HCT116 (cell line): ENCODE results near the gene OPHN1.

Source experiments
- CTCF ChIP-seq, 3 experiments: fragments of 200-600 bp in 1 of 3; sonication (generic) in 1 of 3; IDR thresholded peaks in 2 of 3; conservative IDR thresholded peaks in 1 of 3; 2 replicates each; pipeline ENCODE4 v1.5.1; 2012 to 2017; ENCODE audit warnings: low read depth in 2 of 3, low read length in 2 of 3, antibody characterized with exemption in 1 of 3, borderline replicate concordance in 1 of 3, control low read depth in 1 of 3, mild to moderate bottlenecking in 1 of 3, mixed read lengths in 1 of 3, mixed run types in 1 of 3, moderate library complexity in 1 of 3; ENCODE audit not compliant: insufficient read depth in 1 of 3
- EZH2 ChIP-seq: fragments of 200-600 bp; sonication (generic); IDR thresholded peaks from 2 replicates; pipeline ENCODE4 v1.6.1; 2017; ENCODE audit warnings: antibody characterized with exemption, mixed run types
- POLR2A ChIP-seq: IDR thresholded peaks from 2 replicates; pipeline ENCODE4 v1.7.0; 2011; ENCODE audit warnings: borderline replicate concordance; ENCODE audit not compliant: insufficient read depth, insufficient read length; ENCODE audit errors: extremely low read depth
- YY1 ChIP-seq: IDR thresholded peaks from 2 replicates; pipeline ENCODE4 v1.6.1; 2011; ENCODE audit warnings: low read length, low read depth, moderate library complexity, mild to moderate bottlenecking; ENCODE audit not compliant: insufficient replicate concordance; ENCODE audit errors: extremely low read depth

- TF ChIP-seq POLR2A, result no peak
- no peak for TF ChIP-seq EZH2
- no peak for TF ChIP-seq CTCF (IDR thresholded peaks at IDR 0.05 in 2 of 3, conservative IDR thresholded peaks at IDR 0.05 in 1 of 3; ENCODE audit: borderline replicate concordance in 1 of 3, insufficient read depth in 1 of 3, low read depth in 2 of 3, low read length in 2 of 3)
- TF ChIP-seq YY1, result no peak
Measured at GRCh38 chrX:68345025-68345424, 88.3 kb downstream of the OPHN1 start.
